ENCODE measurements around the gene CACHD1.

Gene CACHD1

GRCh38 chr1:64518692-64519481 is 49.0 kb downstream of the CACHD1 start:
- H3K9me3 Mint-ChIP-seq: no peaks in the 10 kb centered on the region
- no peak overlapping the region for H3K4me3 Mint-ChIP-seq
- no peaks in the 10 kb centered on the region for H3K4me1 Mint-ChIP-seq
- no peaks in the 10 kb centered on the region for H3K27me3 Mint-ChIP-seq
- H3K36me3 Mint-ChIP-seq: no peaks in the 10 kb centered on the region
- no peak for ATAC-seq
- no peak overlapping the region for H3K27ac Mint-ChIP-seq

- no peak for ATAC-seq
- H3K9me3 Mint-ChIP-seq: no peaks in the 10 kb centered on the region
- no peak overlapping the region for H3K4me3 Mint-ChIP-seq
- no peak overlapping the region for H3K27ac Mint-ChIP-seq
- H3K27me3 Mint-ChIP-seq: no peaks in the 10 kb centered on the region
- no peaks in the 10 kb centered on the region for H3K4me1 Mint-ChIP-seq
- no peaks in the 10 kb centered on the region for H3K36me3 Mint-ChIP-seq
Observed at GRCh38 chr1:64519901-64520300, 50.0 kb downstream of the CACHD1 start.

GRCh38 chr1:64522740-64523139 is 52.8 kb downstream of the CACHD1 start:
- Mint-ChIP-seq H3K4me1 (no peaks in the 10 kb centered on the region), H3K4me3 (no peak overlapping the region), H3K27ac (no peak overlapping the region), H3K36me3 (no peaks in the 10 kb centered on the region), H3K27me3 (no peaks in the 10 kb centered on the region), H3K9me3 (no peaks in the 10 kb centered on the region)
- no peak for ATAC-seq

- Mint-ChIP-seq H3K36me3 (no peaks in the 10 kb centered on the region), H3K27me3 (no peaks in the 10 kb centered on the region), H3K9me3 (no peaks in the 10 kb centered on the region), H3K4me3 (no peak overlapping the region), H3K27ac (no peak overlapping the region), H3K4me1 (no peaks in the 10 kb centered on the region)
- no peak for ATAC-seq
Observed at GRCh38 chr1:64523413-64524337, 53.7 kb downstream of the CACHD1 start.

GRCh38 chr1:64524614-64525013 is 54.7 kb downstream of the CACHD1 start:
- H3K4me3 Mint-ChIP-seq: no peak overlapping the region
- no peaks in the 10 kb centered on the region for H3K36me3 Mint-ChIP-seq
- ATAC-seq: no peak
- H3K27me3 Mint-ChIP-seq: no peaks in the 10 kb centered on the region
- H3K4me1 Mint-ChIP-seq: no peaks in the 10 kb centered on the region
- H3K27ac Mint-ChIP-seq: no peak overlapping the region
- H3K9me3 Mint-ChIP-seq: no peaks in the 10 kb centered on the region

GRCh38 chr1:64525116-64525686 is 55.3 kb downstream of the CACHD1 start:
- ATAC-seq: no peak
- no peaks in the 10 kb centered on the region for H3K27me3 Mint-ChIP-seq
- H3K27ac Mint-ChIP-seq: no peak overlapping the region
- H3K9me3 Mint-ChIP-seq: no peaks in the 10 kb centered on the region
- H3K36me3 Mint-ChIP-seq: no peaks in the 10 kb centered on the region
- H3K4me1 Mint-ChIP-seq: no peaks in the 10 kb centered on the region
- H3K4me3 Mint-ChIP-seq: no peak overlapping the region

GRCh38 chr1:64526312-64526711 is 56.4 kb downstream of the CACHD1 start:
- H3K9me3 Mint-ChIP-seq: no peaks in the 10 kb centered on the region
- no peak overlapping the region for H3K27ac Mint-ChIP-seq

GRCh38 chr1:64527165-64527564 is 57.2 kb downstream of the CACHD1 start:
- Mint-ChIP-seq H3K4me3 (no peak overlapping the region), H3K27me3 (no peaks in the 10 kb centered on the region), H3K27ac (no peak overlapping the region), H3K36me3 (no peaks in the 10 kb centered on the region), H3K9me3 (no peaks in the 10 kb centered on the region), H3K4me1 (no peaks in the 10 kb centered on the region)
- no peak for ATAC-seq

More at GRCh38 chr1:64526312-64526711, 56.4 kb downstream of the CACHD1 start:
- ATAC-seq: no peak
- H3K4me1 Mint-ChIP-seq: no peaks in the 10 kb centered on the region
- no peaks in the 10 kb centered on the region for H3K36me3 Mint-ChIP-seq
- no peaks in the 10 kb centered on the region for H3K27me3 Mint-ChIP-seq
- H3K4me3 Mint-ChIP-seq: no peak overlapping the region

- no peak overlapping the region for H3K27ac Mint-ChIP-seq
- H3K36me3 Mint-ChIP-seq: no peaks in the 10 kb centered on the region
- H3K4me1 Mint-ChIP-seq: no peaks in the 10 kb centered on the region
- no peaks in the 10 kb centered on the region for H3K9me3 Mint-ChIP-seq
- no peak overlapping the region for H3K4me3 Mint-ChIP-seq
- no peaks in the 10 kb centered on the region for H3K27me3 Mint-ChIP-seq
- no peak for ATAC-seq
Observed at GRCh38 chr1:64527786-64528185, 57.9 kb downstream of the CACHD1 start.

GRCh38 chr1:64530969-64531692 is 61.2 kb downstream of the CACHD1 start:
- Mint-ChIP-seq H3K27ac (no peak overlapping the region), H3K4me3 (no peak overlapping the region), H3K9me3 (no peaks in the 10 kb centered on the region), H3K4me1 (no peaks in the 10 kb centered on the region), H3K27me3 (no peaks in the 10 kb centered on the region), H3K36me3 (no peaks in the 10 kb centered on the region)
- no peak for ATAC-seq

GRCh38 chr1:64532646-64533045 is 62.7 kb downstream of the CACHD1 start:
- no peak for ATAC-seq
- Mint-ChIP-seq H3K27ac (no peak overlapping the region), H3K4me1 (no peaks in the 10 kb centered on the region), H3K9me3 (no peaks in the 10 kb centered on the region), H3K4me3 (no peak overlapping the region), H3K27me3 (no peaks in the 10 kb centered on the region), H3K36me3 (no peaks in the 10 kb centered on the region)

- Mint-ChIP-seq H3K36me3 (no peaks in the 10 kb centered on the region), H3K27ac (no peak overlapping the region), H3K4me3 (no peak overlapping the region), H3K9me3 (no peaks in the 10 kb centered on the region), H3K4me1 (no peaks in the 10 kb centered on the region), H3K27me3 (peaks cover 7% of the 10 kb centered on the region)
- no peak for ATAC-seq
Observed at GRCh38 chr1:64535938-64536835, 66.3 kb downstream of the CACHD1 start.

- Mint-ChIP-seq H3K27ac (no peak overlapping the region), H3K27me3 (peaks cover 7% of the 10 kb centered on the region), H3K36me3 (no peaks in the 10 kb centered on the region), H3K4me1 (no peaks in the 10 kb centered on the region), H3K9me3 (no peaks in the 10 kb centered on the region), H3K4me3 (no peak overlapping the region)
- ATAC-seq: no peak
Observed at GRCh38 chr1:64536836-64537490, 67.0 kb downstream of the CACHD1 start.

- Mint-ChIP-seq H3K4me3 (no peak overlapping the region), H3K27me3 (peaks cover 7% of the 10 kb centered on the region), H3K4me1 (no peaks in the 10 kb centered on the region), H3K9me3 (no peaks in the 10 kb centered on the region), H3K27ac (no peak overlapping the region), H3K36me3 (no peaks in the 10 kb centered on the region)
- ATAC-seq: no peak
Observed at GRCh38 chr1:64537942-64538341, 68.0 kb downstream of the CACHD1 start.

All from stimulated activated memory B cell treated with anti-CD40 and anti-IgM and Interleukin-4, amounts not matched to agents 10 μg/mL and 1 μg/mL and 100 μg/mL, for 72 hours (primary cell).